ENCODE data around the gene CTSE. TPM values are rescaled to one million over a fixed set of nuclear protein-coding genes. Genes with fewer than 3 reads are reported as not detected.
A peak's percentile ranks its signal among the peaks of the same experiment; 100 is the strongest.
"Not testable (repeated sequence)": the region's sequence is repeated elsewhere in the genome, so short reads cannot be mapped to it uniquely, and the experiment has no call there.

Gene CTSE
- total RNA-seq, 2 donors from 2014 or later: 10.1 to 10.8 TPM

DNA sequence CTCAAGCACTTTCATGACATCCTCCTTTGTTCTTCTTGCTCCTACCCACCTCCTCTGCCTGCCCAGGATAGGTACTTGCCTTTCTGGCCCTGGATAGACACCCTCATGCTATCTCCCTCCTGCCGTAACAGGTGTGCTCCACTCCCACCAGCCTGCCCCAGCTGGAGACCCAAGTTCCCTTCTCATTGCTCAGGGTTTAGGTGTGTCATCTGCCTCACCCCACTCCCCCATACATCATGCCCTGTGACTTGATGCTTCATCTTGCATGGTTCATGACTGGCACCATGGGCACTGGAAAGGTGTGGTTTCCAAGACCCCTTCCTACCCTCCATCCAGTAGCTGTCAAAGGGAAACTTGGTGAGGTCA is 35.2 kb upstream of the CTSE start:
- no peak for DNase-seq
- Histone ChIP-seq H3K36me3 (no peaks in the 10 kb centered on the region), H3K27me3 (no peaks in the 10 kb centered on the region), H3K27ac (no peak overlapping the region), H3K4me3 (no peak overlapping the region), H3K9ac (ENCODE audit: low read depth in 2 of 2, low read length in 2 of 2) (no peak overlapping the region), H3K4me1 (no peaks in the 10 kb centered on the region), H3K9me3 (no peaks in the 10 kb centered on the region)
- TF ChIP-seq, protein P1, sequence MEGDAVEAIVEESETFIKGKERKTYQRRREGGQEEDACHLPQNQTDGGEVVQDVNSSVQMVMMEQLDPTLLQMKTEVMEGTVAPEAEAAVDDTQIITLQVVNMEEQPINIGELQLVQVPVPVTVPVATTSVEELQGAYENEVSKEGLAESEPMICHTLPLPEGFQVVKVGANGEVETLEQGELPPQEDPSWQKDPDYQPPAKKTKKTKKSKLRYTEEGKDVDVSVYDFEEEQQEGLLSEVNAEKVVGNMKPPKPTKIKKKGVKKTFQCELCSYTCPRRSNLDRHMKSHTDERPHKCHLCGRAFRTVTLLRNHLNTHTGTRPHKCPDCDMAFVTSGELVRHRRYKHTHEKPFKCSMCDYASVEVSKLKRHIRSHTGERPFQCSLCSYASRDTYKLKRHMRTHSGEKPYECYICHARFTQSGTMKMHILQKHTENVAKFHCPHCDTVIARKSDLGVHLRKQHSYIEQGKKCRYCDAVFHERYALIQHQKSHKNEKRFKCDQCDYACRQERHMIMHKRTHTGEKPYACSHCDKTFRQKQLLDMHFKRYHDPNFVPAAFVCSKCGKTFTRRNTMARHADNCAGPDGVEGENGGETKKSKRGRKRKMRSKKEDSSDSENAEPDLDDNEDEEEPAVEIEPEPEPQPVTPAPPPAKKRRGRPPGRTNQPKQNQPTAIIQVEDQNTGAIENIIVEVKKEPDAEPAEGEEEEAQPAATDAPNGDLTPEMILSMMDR (IDR thresholded peaks at IDR 0.05): no peak
- intact Hi-C loops (cut with DNase I): no loop called here

DNA sequence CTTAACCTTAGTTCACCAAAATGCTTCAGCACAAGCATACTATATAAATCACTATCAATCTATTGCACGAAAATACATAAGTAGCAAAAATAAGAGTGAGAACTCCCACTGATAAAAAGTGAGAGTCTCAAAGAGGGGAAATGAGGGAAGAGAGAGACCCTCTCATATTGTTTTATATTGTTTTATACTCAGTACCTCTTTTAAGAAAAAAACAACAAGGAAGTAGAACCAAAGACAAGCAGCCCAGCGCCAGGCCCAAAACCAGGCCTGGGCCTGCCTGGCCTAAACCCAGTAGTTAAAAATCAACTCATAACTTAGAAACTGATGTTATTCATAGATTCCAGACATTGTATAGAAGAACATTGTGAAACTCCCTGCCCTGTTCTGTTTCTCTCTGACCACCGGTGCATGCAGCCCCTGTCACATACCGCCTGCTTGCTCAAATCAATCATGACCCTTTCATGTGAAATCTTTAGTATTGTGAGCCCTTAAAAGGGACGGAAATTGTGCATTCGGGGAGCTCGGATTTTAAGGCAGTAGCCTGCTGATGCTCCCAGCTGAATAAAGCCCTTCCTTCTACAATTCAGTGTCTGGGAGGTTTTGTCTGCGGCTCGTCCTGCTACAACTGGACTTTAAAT is 34.7 kb upstream of the CTSE start:
- intact Hi-C loops (cut with DNase I); H3K27me3 ChIP-seq; DNase-seq; H3K27ac ChIP-seq; H3K9ac ChIP-seq (ENCODE audit: low read depth in 2 of 2, low read length in 2 of 2); H3K4me1 ChIP-seq; H3K36me3 ChIP-seq; H3K4me3 ChIP-seq; H3K9me3 ChIP-seq: not testable (repeated sequence)

DNA sequence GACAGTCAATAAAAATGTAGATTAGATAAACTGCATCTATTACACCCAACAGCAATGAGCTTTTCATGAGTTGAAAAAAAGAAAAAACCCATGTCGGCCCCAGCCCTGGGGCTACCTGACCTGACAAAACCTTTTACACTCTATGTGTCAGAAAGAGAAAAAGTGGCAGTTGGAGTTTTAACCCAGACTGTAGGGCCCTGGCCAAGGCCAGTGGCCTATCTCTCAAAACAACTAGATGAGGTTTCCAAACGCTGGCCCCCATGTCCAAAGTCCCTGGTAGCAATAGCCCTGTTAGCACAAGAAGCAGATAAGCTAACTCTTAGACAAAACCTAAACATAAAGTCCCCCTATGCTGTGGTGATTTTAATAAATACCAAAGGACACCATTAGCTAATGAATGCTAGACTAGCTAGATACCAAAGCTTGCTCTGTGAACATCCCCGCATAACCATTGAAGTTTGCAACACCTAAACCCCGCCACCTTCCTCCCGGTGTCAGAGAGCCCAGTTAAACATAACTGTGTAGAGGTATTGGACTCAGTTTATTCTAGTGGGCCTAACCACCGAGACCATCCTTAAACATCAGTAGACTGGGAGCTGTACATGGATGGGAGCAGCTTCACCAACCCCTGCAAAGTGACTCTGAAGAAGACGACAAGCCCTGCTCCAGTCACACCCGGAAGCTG is 32.1 kb upstream of the CTSE start:
- H3K9ac ChIP-seq (ENCODE audit: low read depth in 2 of 2, low read length in 2 of 2); H3K4me1 ChIP-seq; H3K9me3 ChIP-seq; intact Hi-C loops (cut with DNase I); H3K4me3 ChIP-seq; DNase-seq; H3K27me3 ChIP-seq; H3K36me3 ChIP-seq; H3K27ac ChIP-seq: not testable (repeated sequence)

DNA sequence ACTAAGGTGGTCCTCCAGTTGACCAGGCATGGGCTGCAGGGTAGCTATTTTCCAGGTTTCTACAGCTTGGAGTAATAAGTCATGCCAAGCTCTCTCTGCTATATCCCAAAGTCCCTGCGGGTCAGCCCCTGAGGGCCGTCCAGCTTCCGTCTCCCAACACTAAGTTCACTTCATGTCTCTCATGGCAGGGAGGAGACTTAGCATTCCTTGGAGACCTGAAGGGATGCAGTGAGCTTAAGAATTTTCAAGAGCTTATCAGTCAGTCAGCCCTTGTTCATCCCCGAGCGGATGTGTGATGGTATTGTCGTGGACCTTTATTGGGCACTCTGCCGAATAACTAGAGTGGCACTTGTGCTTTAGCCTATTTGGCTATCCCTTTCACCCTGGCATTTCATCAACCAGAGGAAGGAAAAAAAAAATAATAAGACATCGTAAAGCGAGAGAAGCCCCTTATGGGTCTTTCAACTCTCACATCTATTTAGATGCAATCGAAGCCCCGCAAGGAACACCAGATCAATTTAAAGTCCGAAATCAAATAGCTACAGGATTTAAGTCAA is 31.5 kb upstream of the CTSE start:
- DNase-seq; intact Hi-C loops (cut with DNase I); H3K36me3 ChIP-seq; H3K27ac ChIP-seq; H3K4me3 ChIP-seq; H3K27me3 ChIP-seq; H3K4me1 ChIP-seq; H3K9ac ChIP-seq (ENCODE audit: low read depth in 2 of 2, low read length in 2 of 2); H3K9me3 ChIP-seq: not testable (repeated sequence)

DNA sequence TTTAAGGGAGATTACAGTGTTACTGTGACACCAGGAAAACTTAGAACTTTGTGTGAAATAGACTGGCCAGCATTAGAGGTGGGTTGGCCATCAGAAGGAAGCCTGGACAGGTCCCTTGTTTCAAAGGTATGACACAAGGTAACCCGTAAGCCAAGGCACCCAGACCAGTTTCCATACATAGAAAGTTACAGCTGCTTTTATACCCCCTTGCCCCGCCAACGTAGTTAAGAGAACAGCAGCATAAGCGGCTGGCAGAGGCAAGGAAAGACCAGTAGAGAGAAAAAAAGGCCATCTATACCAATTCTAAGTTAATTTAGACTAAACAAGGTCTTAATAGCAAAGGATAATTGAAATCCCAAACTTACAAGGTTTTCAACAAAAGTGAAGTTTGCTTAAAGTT is 29.9 kb upstream of the CTSE start:
- H3K4me3 ChIP-seq; H3K4me1 ChIP-seq; DNase-seq; H3K36me3 ChIP-seq; H3K27me3 ChIP-seq; H3K27ac ChIP-seq; H3K9me3 ChIP-seq; intact Hi-C loops (cut with DNase I); H3K9ac ChIP-seq (ENCODE audit: low read depth in 2 of 2, low read length in 2 of 2): not testable (repeated sequence)

DNA sequence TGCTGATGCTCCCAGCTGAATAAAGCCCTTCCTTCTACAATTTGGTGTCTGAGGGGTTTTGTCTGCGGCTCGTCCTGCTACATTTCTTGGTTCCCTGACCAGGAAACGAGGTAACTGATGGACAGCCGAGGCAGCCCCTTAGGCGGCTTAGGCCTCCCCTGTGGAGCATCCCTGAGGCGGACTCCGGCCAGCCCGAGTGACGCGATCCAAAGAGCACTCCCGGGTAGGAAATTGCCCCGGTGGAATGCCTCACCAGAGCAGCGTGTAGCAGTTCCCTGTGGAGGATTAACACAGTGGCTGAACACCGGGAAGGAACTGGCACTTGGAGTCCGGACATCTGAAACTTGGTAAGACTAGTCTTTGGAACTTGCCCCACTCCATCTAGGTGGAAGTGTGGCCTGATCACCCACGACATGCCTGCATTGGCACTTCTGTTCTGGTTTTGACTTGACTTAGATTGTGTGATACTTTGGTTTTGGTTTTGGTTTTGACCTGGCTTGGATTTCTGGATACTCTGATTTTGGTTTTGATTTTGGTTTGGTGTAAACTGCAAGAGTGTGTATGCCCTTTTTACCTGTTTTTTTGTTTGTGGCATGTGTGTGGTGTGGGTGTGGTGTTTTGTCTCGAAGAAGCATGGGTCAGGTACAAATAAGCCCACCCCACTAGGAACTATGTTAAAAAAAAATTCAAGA is 29.4 kb upstream of the CTSE start, which contains the start of gene RHEX:
TSS of gene RHEX (plus strand) at position 255 of the 692 bp plus-strand sequence. CDS start 44,656 bp downstream, outside the sequence.
- H3K4me3 ChIP-seq; H3K36me3 ChIP-seq; H3K27me3 ChIP-seq; intact Hi-C loops (cut with DNase I); H3K4me1 ChIP-seq; DNase-seq; H3K27ac ChIP-seq; H3K9me3 ChIP-seq: not testable (repeated sequence)
- H3K9ac ChIP-seq (ENCODE audit: low read depth in 2 of 2, low read length in 2 of 2): peak within 1 kb of the TSS in 1 of 2 donors; percentile 30

DNA sequence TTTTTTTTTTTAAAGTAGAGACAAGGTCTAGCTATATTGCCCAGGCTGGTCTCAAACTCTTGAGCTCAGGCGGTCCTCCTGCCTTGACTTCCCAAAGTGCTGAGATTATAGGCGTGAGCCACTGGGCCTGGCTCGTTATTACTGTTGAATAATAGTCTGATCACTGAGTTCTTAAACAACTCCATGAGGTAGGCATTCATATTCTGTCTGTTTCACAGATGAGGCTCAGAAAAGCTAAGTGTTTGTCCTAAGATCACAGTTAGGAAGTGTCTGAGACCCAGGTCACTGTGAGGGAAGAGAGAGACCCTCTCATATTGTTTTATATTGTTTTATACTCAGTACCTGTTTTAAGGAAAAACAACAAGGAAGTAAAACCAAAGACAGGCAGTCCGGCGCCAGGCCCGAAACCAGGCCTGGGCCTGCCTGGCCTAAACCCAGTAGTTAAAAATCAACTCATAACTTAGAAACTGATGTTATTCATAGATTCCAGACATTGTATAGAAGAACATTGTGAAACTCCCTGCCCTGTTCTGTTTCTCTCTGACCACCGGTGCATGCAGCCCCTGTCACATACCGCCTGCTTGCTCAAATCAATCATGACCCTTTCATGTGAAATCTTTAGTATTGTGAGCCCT is 28.7 kb upstream of the CTSE start:
- intact Hi-C loops (cut with DNase I); H3K27me3 ChIP-seq; H3K36me3 ChIP-seq; DNase-seq; H3K4me3 ChIP-seq; H3K9me3 ChIP-seq; H3K4me1 ChIP-seq; H3K9ac ChIP-seq (ENCODE audit: low read depth in 2 of 2, low read length in 2 of 2); H3K27ac ChIP-seq: not testable (repeated sequence)

DNA sequence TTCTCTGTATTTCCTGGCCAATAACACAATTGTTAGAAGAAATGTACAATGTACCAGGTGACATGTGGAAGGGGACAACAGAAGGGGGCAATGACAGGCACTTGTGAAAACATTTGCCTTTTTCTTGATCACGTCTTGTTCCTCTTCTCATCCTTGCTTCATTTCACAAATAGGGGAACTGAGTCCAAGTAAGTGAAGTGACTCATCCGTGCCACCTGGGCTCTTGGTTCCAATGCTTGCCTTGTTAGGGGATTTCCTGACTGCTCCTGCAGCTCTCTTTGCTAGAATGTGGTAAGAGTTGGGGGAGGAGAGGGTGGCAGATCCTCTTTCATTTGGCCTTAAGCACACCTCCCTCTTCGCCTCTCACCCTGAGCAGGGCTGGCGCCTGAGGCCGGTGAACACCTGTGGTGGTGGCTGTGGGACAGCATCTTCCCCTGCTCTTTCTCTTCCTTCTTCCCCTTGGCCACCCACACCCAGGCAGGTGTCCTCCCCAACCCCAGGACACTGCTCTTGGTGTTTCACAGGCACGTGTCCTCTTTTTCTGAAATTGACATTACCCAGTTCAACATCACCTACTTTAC is 27.1 kb upstream of the CTSE start:
- H3K27me3 ChIP-seq: no peaks in the 10 kb centered on the region
- intact Hi-C loops (cut with DNase I): no loop called here
- H3K4me3 ChIP-seq: no peak overlapping the region
- no peaks in the 10 kb centered on the region for H3K4me1 ChIP-seq
- H3K27ac ChIP-seq: no peak overlapping the region
- TF ChIP-seq, protein P1 (IDR thresholded peaks at IDR 0.05): no peak
- H3K9me3 ChIP-seq: no peaks in the 10 kb centered on the region
- H3K36me3 ChIP-seq: no peaks in the 10 kb centered on the region
- no peak overlapping the region for H3K9ac ChIP-seq (ENCODE audit: low read depth in 2 of 2, low read length in 2 of 2)
- DNase-seq: no peak

All from colonic mucosa (tissue), 4 donors.